HCT116 (cell line): ENCODE measurements around the gene GDPD2. TPM values are rescaled to one million over a fixed set of nuclear protein-coding genes. Genes with fewer than 3 reads are reported as not detected.

Experiments
- ATAC-seq: fragments of 200-7000 bp; cut with Tn5 transposase; 2 replicates; pipeline ENCODE4 v1.9.1; 2020; ENCODE audit warnings: mild to moderate bottlenecking, moderate library complexity
- BruUV-seq: library from RNA; stranded (reverse); fragments of 400-500 nt; replicated peaks from 2 replicates; lab custom pipeline; 2021; lab: Mats Ljungman, UMichigan
- CTCF ChIA-PET: fragments of 300-600 bp; sonication (Branson Sonifier 250); formaldehyde crosslinking; loops from one replicate; lab custom pipeline; 2021; ENCODE audit warnings: antibody characterized with exemption; lab: Charles Lee
- POLR2A ChIA-PET: fragments of 300-600, 350-600 bp; sonication (Branson Sonifier 250); formaldehyde crosslinking; loops from one replicate; lab custom pipeline; 2021; ENCODE audit warnings: antibody characterized with exemption; lab: Charles Lee
- RAD21 ChIA-PET, 2 experiments: fragments of 300-600 bp; sonication (Branson Sonifier 250); formaldehyde crosslinking; loops; one replicate each; lab custom pipeline; 2023; ENCODE audit warnings: low total read pairs in 2 of 2; ENCODE audit not compliant: uncharacterized antibody in 2 of 2, unreplicated experiment in 2 of 2, low non-redundant PET in 1 of 2; lab: Charles Lee
- DNase-seq: peaks from one replicate; pipeline ENCODE4 v3.0.0-alpha.2; 2010; ENCODE audit warnings: low read depth, low spot score
- H2AFZ ChIP-seq: fragments of 200-600 bp; shearing (Covaris generic), sonication (generic); 2 replicates; pipeline ENCODE4 v1.6.1; 2017; ENCODE audit warnings: low read depth, mixed run types, mixed read lengths, antibody characterized with exemption, low read length; ENCODE audit not compliant: poor library complexity, severe bottlenecking
- H3K27ac ChIP-seq: 2 replicates; pipeline ENCODE4 v1.5.1; 2012; ENCODE audit warnings: low read depth, low read length
- H3K27me3 ChIP-seq: fragments of 200-600 bp; sonication (generic); 2 replicates; pipeline ENCODE4 v1.6.1; 2016; ENCODE audit warnings: mixed run types, low read length, mixed read lengths; ENCODE audit not compliant: insufficient read depth
- H3K36me3 ChIP-seq, 2 experiments: fragments of 200-500 bp in 1 of 2; fragments of 200-600 bp in 1 of 2; sonication (Bioruptor generic) in 1 of 2; sonication (generic) in 1 of 2; 2 replicates each; pipeline versions ENCODE4 v1.5.1 to v1.6.1; 2014 to 2016; ENCODE audit warnings: low read length in 2 of 2, inconsistent platforms in 1 of 2, mixed read lengths in 1 of 2, mixed run types in 1 of 2; ENCODE audit not compliant: insufficient read depth in 2 of 2, control insufficient read depth in 1 of 2
- H3K4me1 ChIP-seq, 2 experiments: fragments of 200-600 bp in 1 of 2; sonication (generic) in 1 of 2; 2 replicates each; pipeline versions ENCODE4 v1.5.1 to v1.6.1; 2012 to 2017; ENCODE audit warnings: low read length in 2 of 2, inconsistent platforms in 1 of 2, mild to moderate bottlenecking in 1 of 2, mixed read lengths in 1 of 2, mixed run types in 1 of 2, moderate library complexity in 1 of 2; ENCODE audit not compliant: insufficient read depth in 2 of 2, control insufficient read depth in 1 of 2
- H3K4me2 ChIP-seq: fragments of 200-600 bp; sonication (generic); 2 replicates; pipeline ENCODE4 v1.6.1; 2017; ENCODE audit warnings: mixed run types, low read length, mixed read lengths
- H3K4me3 ChIP-seq, 2 experiments: fragments of 200-600 bp in 1 of 2; sonication (generic) in 1 of 2; replicated peaks in 1 of 2; 2 replicates each; pipeline ENCODE4 v1.5.1; 2011 to 2016; ENCODE audit warnings: low read length in 2 of 2, control low read depth in 1 of 2, low read depth in 1 of 2, mild to moderate bottlenecking in 1 of 2, mixed read lengths in 1 of 2, mixed run types in 1 of 2
- H3K79me2 ChIP-seq: fragments of 200-600 bp; sonication (generic); 2 replicates; pipeline ENCODE4 v1.6.1; 2017; ENCODE audit warnings: mild to moderate bottlenecking, mixed run types, low read length, moderate library complexity, mixed read lengths; ENCODE audit not compliant: insufficient read depth
- H3K9ac ChIP-seq: fragments of 200-600 bp; sonication (generic); 2 replicates; pipeline ENCODE4 v1.6.1; 2016; ENCODE audit warnings: low read length, mixed read lengths
- H3K9me2 ChIP-seq: fragments of 200-600 bp; sonication (generic), shearing (Covaris generic); 2 replicates; pipeline ENCODE4 v1.6.1; 2017; ENCODE audit warnings: mixed run types, mild to moderate bottlenecking, moderate library complexity; ENCODE audit not compliant: insufficient read depth
- H3K9me3 ChIP-seq, 2 experiments: fragments of 200-500 bp in 1 of 2; fragments of 200-600 bp in 1 of 2; sonication (Bioruptor generic) in 1 of 2; sonication (generic) in 1 of 2; 2 replicates each; pipeline ENCODE4 v1.6.1; 2014 to 2017; ENCODE audit warnings: low read length in 2 of 2, mixed read lengths in 2 of 2, inconsistent platforms in 1 of 2, low read depth in 1 of 2, mild to moderate bottlenecking in 1 of 2, mixed run types in 1 of 2, moderate library complexity in 1 of 2; ENCODE audit not compliant: control insufficient read depth in 1 of 2, insufficient read depth in 1 of 2
- H4K20me1 ChIP-seq: fragments of 200-600 bp; sonication (generic), shearing (Covaris generic); 2 replicates; pipeline ENCODE4 v1.6.1; 2017; ENCODE audit warnings: mixed run types, mild to moderate bottlenecking, moderate library complexity; ENCODE audit not compliant: insufficient read depth
- EGR1 ChIP-seq: IDR thresholded peaks from 2 replicates; pipeline ENCODE4 v1.6.1; 2012; ENCODE audit warnings: low read depth
- ELF1 ChIP-seq: IDR thresholded peaks from 2 replicates; pipeline ENCODE4 v1.6.1; 2012; ENCODE audit warnings: low read depth, borderline replicate concordance
- EZH2 ChIP-seq: fragments of 200-600 bp; sonication (generic); IDR thresholded peaks from 2 replicates; pipeline ENCODE4 v1.6.1; 2017; ENCODE audit warnings: antibody characterized with exemption, mixed run types
- JUND ChIP-seq: IDR thresholded peaks from 2 replicates; pipeline ENCODE4 v1.6.1; 2012
- POLR2A ChIP-seq: IDR thresholded peaks from 2 replicates; pipeline ENCODE4 v1.7.0; 2011; ENCODE audit warnings: borderline replicate concordance; ENCODE audit not compliant: insufficient read depth, insufficient read length; ENCODE audit errors: extremely low read depth
- POLR2AphosphoS5 ChIP-seq: IDR thresholded peaks from 2 replicates; pipeline ENCODE4 v1.6.1; 2011; ENCODE audit warnings: mild to moderate bottlenecking, low read depth, low read length, moderate library complexity
- RAD21 ChIP-seq: IDR thresholded peaks from 2 replicates; pipeline ENCODE4 v1.6.1; 2012; ENCODE audit warnings: low read depth, mild to moderate bottlenecking
- SP1 ChIP-seq: IDR thresholded peaks from 2 replicates; pipeline ENCODE4 v1.6.1; 2012; ENCODE audit warnings: low read depth
- SRF ChIP-seq: IDR thresholded peaks from 2 replicates; pipeline ENCODE4 v1.6.1; 2012; ENCODE audit warnings: low read depth
- ZFX ChIP-seq: fragments of 450-650 bp; IDR thresholded peaks from 2 replicates; pipeline ENCODE4 v1.6.1; 2017
- intact Hi-C: fragments of 100-400 bp; cut with micrococcal nuclease; formaldehyde crosslinking; loops from 2 replicates; pipeline ENCODE4 v1.10.0; 2022
- total RNA-seq: library from RNA; stranded (reverse); gene quantifications from one replicate; pipeline ENCODE4 v1.2.1, GENCODE V29; 2021; ENCODE audit not compliant: unreplicated experiment
- TF ChIP-seq, protein P1 (sequence below): IDR thresholded peaks from 2 replicates; pipeline ENCODE4 v1.6.1; 2012
- TF ChIP-seq, protein P2 (sequence below): IDR thresholded peaks from 2 replicates; pipeline ENCODE4 v1.6.1; 2011; ENCODE audit warnings: mild to moderate bottlenecking, low read length, moderate library complexity; ENCODE audit not compliant: insufficient replicate concordance; ENCODE audit errors: extremely low read depth
- TF ChIP-seq, protein P3 (sequence below): IDR thresholded peaks from 2 replicates; pipeline ENCODE4 v1.6.1; 2012

Gene GDPD2
- total RNA-seq, 1 experiment from 2014 or later = not detected

DNA sequence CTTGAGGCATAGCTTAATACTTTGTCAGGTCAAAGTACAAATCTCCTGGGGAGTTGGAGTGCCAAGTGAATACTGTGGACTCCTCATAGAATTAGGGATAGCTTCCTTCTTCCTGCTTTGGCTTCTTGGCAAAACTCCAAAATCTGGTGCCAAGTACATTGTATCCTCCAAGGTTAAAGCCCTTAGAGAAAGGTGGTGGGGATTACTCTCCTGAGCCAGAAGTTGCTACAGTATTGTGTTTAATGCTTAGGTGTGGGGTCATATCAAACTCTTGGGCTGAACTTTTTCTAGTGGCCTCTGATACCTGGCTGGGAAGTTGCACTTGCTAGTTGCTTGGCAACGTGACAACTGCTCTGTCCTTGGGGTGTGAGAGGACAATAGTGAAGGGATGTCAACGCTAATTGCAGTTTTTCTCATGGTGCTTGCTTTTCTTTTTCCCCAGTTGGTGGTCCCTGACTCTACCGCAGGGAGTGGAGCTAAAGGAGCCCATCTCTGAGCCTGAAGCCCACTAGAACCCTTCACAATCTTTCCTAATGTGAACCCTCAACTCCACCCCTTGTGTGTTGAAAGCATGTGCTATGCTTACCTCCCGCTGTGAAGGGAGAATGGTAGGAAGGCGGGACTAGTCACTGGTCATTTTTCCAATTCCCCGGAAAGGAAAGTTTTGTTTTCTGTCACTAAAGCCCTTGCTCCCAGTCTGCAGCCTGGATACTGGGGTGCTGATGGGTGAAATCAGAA lies 57.0 kb downstream of the GDPD2 start:
- TF ChIP-seq, protein P1, sequence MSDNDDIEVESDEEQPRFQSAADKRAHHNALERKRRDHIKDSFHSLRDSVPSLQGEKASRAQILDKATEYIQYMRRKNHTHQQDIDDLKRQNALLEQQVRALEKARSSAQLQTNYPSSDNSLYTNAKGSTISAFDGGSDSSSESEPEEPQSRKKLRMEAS = no peak
- TF ChIP-seq POLR2A = no peak
- TF ChIP-seq, protein P2, sequence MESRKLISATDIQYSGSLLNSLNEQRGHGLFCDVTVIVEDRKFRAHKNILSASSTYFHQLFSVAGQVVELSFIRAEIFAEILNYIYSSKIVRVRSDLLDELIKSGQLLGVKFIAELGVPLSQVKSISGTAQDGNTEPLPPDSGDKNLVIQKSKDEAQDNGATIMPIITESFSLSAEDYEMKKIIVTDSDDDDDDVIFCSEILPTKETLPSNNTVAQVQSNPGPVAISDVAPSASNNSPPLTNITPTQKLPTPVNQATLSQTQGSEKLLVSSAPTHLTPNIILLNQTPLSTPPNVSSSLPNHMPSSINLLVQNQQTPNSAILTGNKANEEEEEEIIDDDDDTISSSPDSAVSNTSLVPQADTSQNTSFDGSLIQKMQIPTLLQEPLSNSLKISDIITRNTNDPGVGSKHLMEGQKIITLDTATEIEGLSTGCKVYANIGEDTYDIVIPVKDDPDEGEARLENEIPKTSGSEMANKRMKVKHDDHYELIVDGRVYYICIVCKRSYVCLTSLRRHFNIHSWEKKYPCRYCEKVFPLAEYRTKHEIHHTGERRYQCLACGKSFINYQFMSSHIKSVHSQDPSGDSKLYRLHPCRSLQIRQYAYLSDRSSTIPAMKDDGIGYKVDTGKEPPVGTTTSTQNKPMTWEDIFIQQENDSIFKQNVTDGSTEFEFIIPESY = no peak
- no peak for TF ChIP-seq ELF1
- no peak for TF ChIP-seq SP1
- no peak for TF ChIP-seq JUND
- TF ChIP-seq EZH2 = no peak
- TF ChIP-seq EGR1 = no peak
- no peak for TF ChIP-seq RAD21
- TF ChIP-seq, protein P3, sequence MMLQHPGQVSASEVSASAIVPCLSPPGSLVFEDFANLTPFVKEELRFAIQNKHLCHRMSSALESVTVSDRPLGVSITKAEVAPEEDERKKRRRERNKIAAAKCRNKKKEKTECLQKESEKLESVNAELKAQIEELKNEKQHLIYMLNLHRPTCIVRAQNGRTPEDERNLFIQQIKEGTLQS = no peak
- TF ChIP-seq SRF = no peak
- TF ChIP-seq POLR2AphosphoS5 = no peak
- no peak for TF ChIP-seq ZFX
- peaks cover 16% of the 10 kb centered on the region for H3K79me2 ChIP-seq
- H2AFZ ChIP-seq = no peak overlapping the region
- no peaks in the 10 kb centered on the region for H3K27me3 ChIP-seq
- no peaks in the 10 kb centered on the region for H4K20me1 ChIP-seq
- BruUV-seq = no TSS peak
- no peaks in the 10 kb centered on the region for H3K36me3 ChIP-seq
- no peaks in the 10 kb centered on the region for H3K9me2 ChIP-seq
- H3K4me3 ChIP-seq = peak overlapping the region in 1 of 2 experiments; percentile 26; a peak in 1 of 4 replicates
- ChIA-PET RAD21 (no interaction called here), CTCF (no interaction called here), POLR2A (no interaction called here)
- no peak for ATAC-seq
- intact Hi-C loops = no loop called here
- no peak for DNase-seq
- H3K27ac ChIP-seq = no peak overlapping the region
- H3K4me2 ChIP-seq = peak overlapping the region; percentile 75
- no peaks in the 10 kb centered on the region for H3K9me3 ChIP-seq
- H3K4me1 ChIP-seq = peaks cover 72 to 85% of the 10 kb centered on the region in 2 experiments
- peak overlapping the region; percentile 35; the same call in 1 of the 2 replicates for H3K9ac ChIP-seq
